OCI-LY3 (cell line): ENCODE results near the gene SMIM7.

Experiments
- CTCF ChIP-seq: fragments of 200-600, 300-600 bp; sonication (generic); IDR thresholded peaks from 2 replicates; pipeline ENCODE4 v1.5.1; 2014; ENCODE audit warnings: antibody characterized with exemption, low read length, low read depth
- EZH2phosphoT487 ChIP-seq: fragments of 200-600 bp; shearing (Covaris generic); IDR thresholded peaks from 2 replicates; pipeline ENCODE4 v1.6.1; 2018; ENCODE audit warnings: antibody characterized with exemption, mixed run types, low read depth

- TF ChIP-seq EZH2phosphoT487 (no peak), CTCF (no peak)
These were observed 17.1 kb upstream of the SMIM7 start for GRCh38 chr19:16677055-16677454.
